ENCODE data around the gene PELI2. TPM values are rescaled to one million over a fixed set of nuclear protein-coding genes. Genes with fewer than 3 reads are reported as not detected.

PELI2 gene
- total and polyA plus RNA-seq, 2 experiments from 2014 or later = 8.0 to 24.5 TPM

GRCh38 chr14:56144176-56144575 lies 26.0 kb downstream of the PELI2 start (continued):
- TF ChIP-seq, protein P1, sequence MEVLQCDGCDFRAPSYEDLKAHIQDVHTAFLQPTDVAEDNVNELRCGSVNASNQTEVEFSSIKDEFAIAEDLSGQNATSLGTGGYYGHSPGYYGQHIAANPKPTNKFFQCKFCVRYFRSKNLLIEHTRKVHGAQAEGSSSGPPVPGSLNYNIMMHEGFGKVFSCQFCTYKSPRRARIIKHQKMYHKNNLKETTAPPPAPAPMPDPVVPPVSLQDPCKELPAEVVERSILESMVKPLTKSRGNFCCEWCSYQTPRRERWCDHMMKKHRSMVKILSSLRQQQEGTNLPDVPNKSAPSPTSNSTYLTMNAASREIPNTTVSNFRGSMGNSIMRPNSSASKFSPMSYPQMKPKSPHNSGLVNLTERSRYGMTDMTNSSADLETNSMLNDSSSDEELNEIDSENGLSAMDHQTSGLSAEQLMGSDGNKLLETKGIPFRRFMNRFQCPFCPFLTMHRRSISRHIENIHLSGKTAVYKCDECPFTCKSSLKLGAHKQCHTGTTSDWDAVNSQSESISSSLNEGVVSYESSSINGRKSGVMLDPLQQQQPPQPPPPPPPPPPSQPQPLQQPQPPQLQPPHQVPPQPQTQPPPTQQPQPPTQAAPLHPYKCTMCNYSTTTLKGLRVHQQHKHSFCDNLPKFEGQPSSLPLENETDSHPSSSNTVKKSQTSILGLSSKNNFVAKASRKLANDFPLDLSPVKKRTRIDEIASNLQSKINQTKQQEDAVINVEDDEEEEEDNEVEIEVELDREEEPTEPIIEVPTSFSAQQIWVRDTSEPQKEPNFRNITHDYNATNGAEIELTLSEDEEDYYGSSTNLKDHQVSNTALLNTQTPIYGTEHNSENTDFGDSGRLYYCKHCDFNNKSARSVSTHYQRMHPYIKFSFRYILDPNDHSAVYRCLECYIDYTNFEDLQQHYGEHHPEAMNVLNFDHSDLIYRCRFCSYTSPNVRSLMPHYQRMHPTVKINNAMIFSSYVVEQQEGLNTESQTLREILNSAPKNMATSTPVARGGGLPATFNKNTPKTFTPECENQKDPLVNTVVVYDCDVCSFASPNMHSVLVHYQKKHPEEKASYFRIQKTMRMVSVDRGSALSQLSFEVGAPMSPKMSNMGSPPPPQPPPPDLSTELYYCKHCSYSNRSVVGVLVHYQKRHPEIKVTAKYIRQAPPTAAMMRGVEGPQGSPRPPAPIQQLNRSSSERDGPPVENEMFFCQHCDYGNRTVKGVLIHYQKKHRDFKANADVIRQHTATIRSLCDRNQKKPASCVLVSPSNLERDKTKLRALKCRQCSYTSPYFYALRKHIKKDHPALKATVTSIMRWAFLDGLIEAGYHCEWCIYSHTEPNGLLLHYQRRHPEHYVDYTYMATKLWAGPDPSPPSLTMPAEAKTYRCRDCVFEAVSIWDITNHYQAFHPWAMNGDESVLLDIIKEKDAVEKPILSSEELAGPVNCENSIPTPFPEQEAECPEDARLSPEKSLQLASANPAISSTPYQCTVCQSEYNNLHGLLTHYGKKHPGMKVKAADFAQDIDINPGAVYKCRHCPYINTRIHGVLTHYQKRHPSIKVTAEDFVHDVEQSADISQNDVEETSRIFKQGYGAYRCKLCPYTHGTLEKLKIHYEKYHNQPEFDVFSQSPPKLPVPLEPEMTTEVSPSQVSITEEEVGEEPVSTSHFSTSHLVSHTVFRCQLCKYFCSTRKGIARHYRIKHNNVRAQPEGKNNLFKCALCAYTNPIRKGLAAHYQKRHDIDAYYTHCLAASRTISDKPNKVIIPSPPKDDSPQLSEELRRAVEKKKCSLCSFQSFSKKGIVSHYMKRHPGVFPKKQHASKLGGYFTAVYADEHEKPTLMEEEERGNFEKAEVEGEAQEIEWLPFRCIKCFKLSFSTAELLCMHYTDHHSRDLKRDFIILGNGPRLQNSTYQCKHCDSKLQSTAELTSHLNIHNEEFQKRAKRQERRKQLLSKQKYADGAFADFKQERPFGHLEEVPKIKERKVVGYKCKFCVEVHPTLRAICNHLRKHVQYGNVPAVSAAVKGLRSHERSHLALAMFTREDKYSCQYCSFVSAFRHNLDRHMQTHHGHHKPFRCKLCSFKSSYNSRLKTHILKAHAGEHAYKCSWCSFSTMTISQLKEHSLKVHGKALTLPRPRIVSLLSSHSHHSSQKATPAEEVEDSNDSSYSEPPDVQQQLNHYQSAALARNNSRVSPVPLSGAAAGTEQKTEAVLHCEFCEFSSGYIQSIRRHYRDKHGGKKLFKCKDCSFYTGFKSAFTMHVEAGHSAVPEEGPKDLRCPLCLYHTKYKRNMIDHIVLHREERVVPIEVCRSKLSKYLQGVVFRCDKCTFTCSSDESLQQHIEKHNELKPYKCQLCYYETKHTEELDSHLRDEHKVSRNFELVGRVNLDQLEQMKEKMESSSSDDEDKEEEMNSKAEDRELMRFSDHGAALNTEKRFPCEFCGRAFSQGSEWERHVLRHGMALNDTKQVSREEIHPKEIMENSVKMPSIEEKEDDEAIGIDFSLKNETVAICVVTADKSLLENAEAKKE (CRISPR knock-in tag; IDR thresholded peaks at IDR 0.05) = no peak
- TF ChIP-seq POLR2AphosphoS5 (IDR thresholded peaks at IDR 0.05; ENCODE audit: low read depth) (no peak), ETS1 (IDR thresholded peaks at IDR 0.05) (no peak), EZH2 (IDR thresholded peaks at IDR 0.05; ENCODE audit: low read depth, unreplicated experiment) (no peak), REST (IDR thresholded peaks at IDR 0.05; ENCODE audit: unreplicated experiment) (no peak), ZNF331 (CRISPR knock-in tag; IDR thresholded peaks at IDR 0.05; ENCODE audit: low read depth) (no peak), ZNF114 (CRISPR knock-in tag; IDR thresholded peaks at IDR 0.05) (no peak)

All from GM23338 (cell line).